HG02642 (cell line): ENCODE data around the gene SLC30A3.

ENCODE experiments used
- ATAC-seq: cut with Tn5 transposase; IDR thresholded peaks from one replicate; pipeline ENCODE4 v1.9.1; 2021; ENCODE audit warnings: mild to moderate bottlenecking; ENCODE audit not compliant: unreplicated experiment, poor library complexity

The SLC30A3 gene

GRCh38 chr2:27238976-27239375 is 23.9 kb downstream of the SLC30A3 start:
- no peak for ATAC-seq

- ATAC-seq, result no peak
These were observed 25.4 kb downstream of the SLC30A3 start for GRCh38 chr2:27237341-27237945.

- no peak for ATAC-seq
These were observed 26.2 kb downstream of the SLC30A3 start for GRCh38 chr2:27236626-27237025.

- ATAC-seq, result no peak
These were observed 26.7 kb downstream of the SLC30A3 start for GRCh38 chr2:27236136-27236535.

GRCh38 chr2:27233341-27233740 is 29.5 kb downstream of the SLC30A3 start:
- ATAC-seq, result no peak

GRCh38 chr2:27231921-27232320 is 30.9 kb downstream of the SLC30A3 start:
- ATAC-seq, result no peak

- ATAC-seq, result no peak
These were observed 35.3 kb downstream of the SLC30A3 start for GRCh38 chr2:27227501-27227900.

GRCh38 chr2:27225526-27225925 is 37.3 kb downstream of the SLC30A3 start:
- ATAC-seq, result no peak

- no peak for ATAC-seq
These were observed 39.4 kb downstream of the SLC30A3 start for GRCh38 chr2:27223416-27223815.

- ATAC-seq, result no peak
These were observed 40.4 kb downstream of the SLC30A3 start for GRCh38 chr2:27222407-27222806.

- ATAC-seq, result no peak
These were observed 41.7 kb downstream of the SLC30A3 start for GRCh38 chr2:27221166-27221565.

GRCh38 chr2:27220091-27220490 is 42.8 kb downstream of the SLC30A3 start:
- no peak for ATAC-seq

- ATAC-seq, result no peak
These were observed 43.8 kb downstream of the SLC30A3 start for GRCh38 chr2:27219091-27219490.

GRCh38 chr2:27218614-27219013 is 44.2 kb downstream of the SLC30A3 start:
- no peak for ATAC-seq

GRCh38 chr2:27217173-27218121 is 45.4 kb downstream of the SLC30A3 start, which contains the start of gene CAD:
CAD (plus strand) TSS chr2:27217369; CDS start chr2:27217552, 183 bp downstream.
- ATAC-seq, result peak; percentile 90

GRCh38 chr2:27216416-27217137 is 46.3 kb downstream of the SLC30A3 start:
- no peak for ATAC-seq

- no peak for ATAC-seq
These were observed 47.9 kb downstream of the SLC30A3 start for GRCh38 chr2:27214941-27215340.

- ATAC-seq, result no peak
These were observed 50.0 kb downstream of the SLC30A3 start for GRCh38 chr2:27212626-27213471.

- ATAC-seq, result peak; percentile 82
These were observed 50.8 kb downstream of the SLC30A3 start, which contains the start of the genes ATRAID and SLC5A6 for GRCh38 chr2:27211943-27212625. ATRAID (plus strand) TSS chr2:27212041; CDS start chr2:27212369, 328 bp downstream. SLC5A6 (minus strand) TSS chr2:27212268; CDS start chr2:27207650, 4,618 bp downstream.
